H1 (cell line): ENCODE data around the gene RSBN1. TPM values are rescaled to one million over a fixed set of nuclear protein-coding genes. Genes with fewer than 3 reads are reported as not detected.

Experiments used
- CTCF ChIA-PET: fragments of 300-600 bp; sonication (Branson Sonifier 250); formaldehyde crosslinking; loops from one replicate; lab custom pipeline; 2021; ENCODE audit not compliant: partially characterized antibody; lab: Charles Lee
- POLR2A ChIA-PET: fragments of 300-600 bp; sonication (Branson Sonifier 250); formaldehyde crosslinking; loops from one replicate; lab custom pipeline; 2021; ENCODE audit warnings: inconsistent platforms; ENCODE audit not compliant: partially characterized antibody; lab: Charles Lee
- DNase-seq, 2 experiments: peaks; one replicate each; pipeline versions ENCODE4 v3.0.0 to v3.0.0-alpha.2; 2010 to 2022; ENCODE audit warnings: low spot score in 2 of 2, low read depth in 1 of 2, mixed read lengths in 1 of 2
- FAIRE-seq: peaks from 2 replicates; lab custom pipeline; 2011; peaks lifted over from hg19 to GRCh38; lab: Jason Lieb, UNC
- H2AFZ ChIP-seq: 2 replicates; pipeline ENCODE4 v1.8.1; 2012; ENCODE audit warnings: low read length, inconsistent platforms
- H2AK5ac ChIP-seq: 2 replicates; pipeline ENCODE4 v1.6.1; 2013; ENCODE audit warnings: low read depth, low read length
- H2BK120ac ChIP-seq: replicated peaks from 2 replicates; pipeline ENCODE3; 2013; ENCODE audit warnings: low read depth, low read length, inconsistent platforms
- H2BK12ac ChIP-seq: 2 replicates; pipeline ENCODE4 v1.6.1; 2013; ENCODE audit warnings: low read depth, low read length
- H2BK15ac ChIP-seq: 2 replicates; pipeline ENCODE4 v1.6.1; 2013; ENCODE audit warnings: low read length
- H2BK20ac ChIP-seq: 2 replicates; pipeline ENCODE4 v1.6.1; 2013; ENCODE audit warnings: low read length
- H2BK5ac ChIP-seq: 2 replicates; pipeline ENCODE4 v1.6.1; 2013; ENCODE audit warnings: low read depth, low read length
- H3K14ac ChIP-seq: 2 replicates; pipeline ENCODE4 v1.6.1; 2013; ENCODE audit warnings: inconsistent platforms; ENCODE audit not compliant: insufficient read length
- H3K18ac ChIP-seq: 2 replicates; pipeline ENCODE4 v1.6.1; 2013; ENCODE audit warnings: low read length; ENCODE audit errors: extremely low read depth
- H3K23ac ChIP-seq: 2 replicates; pipeline ENCODE4 v1.6.1; 2013; ENCODE audit warnings: inconsistent platforms; ENCODE audit not compliant: insufficient read length
- H3K23me2 ChIP-seq: 2 replicates; pipeline ENCODE4 v1.6.1; 2013; ENCODE audit warnings: low read depth, low read length
- H3K27ac ChIP-seq: 2 replicates; pipeline ENCODE4 v1.6.1; 2011; ENCODE audit warnings: low read depth, low read length, inconsistent platforms
- H3K27me3 ChIP-seq, 4 experiments: replicated peaks in 1 of 4; 1 replicate in 1 of 4; 2 replicates in 3 of 4; pipeline versions ENCODE4 v1.6.1 to v1.8.1; 2011 to 2013; ENCODE audit warnings: low read length in 3 of 4, mild to moderate bottlenecking in 3 of 4, inconsistent platforms in 2 of 4, mixed read lengths in 2 of 4, moderate library complexity in 1 of 4; ENCODE audit not compliant: control insufficient read depth in 3 of 4, insufficient read depth in 3 of 4; ENCODE audit errors: extremely low read depth in 1 of 4
- H3K36me3 ChIP-seq, 4 experiments: 2 replicates each; pipeline versions ENCODE4 v1.6.1 to v1.8.1; 2011 to 2013; ENCODE audit warnings: mild to moderate bottlenecking in 4 of 4, low read length in 3 of 4, moderate library complexity in 2 of 4, control low read depth in 1 of 4, inconsistent platforms in 1 of 4; ENCODE audit not compliant: insufficient read depth in 4 of 4, control insufficient read depth in 2 of 4
- H3K4ac ChIP-seq: replicated peaks from 2 replicates; pipeline ENCODE3; 2013; ENCODE audit warnings: low read length, low read depth, mixed read lengths, inconsistent platforms; ENCODE audit not compliant: insufficient read length
- H3K4me1 ChIP-seq, 4 experiments: replicated peaks in 1 of 4; 1 replicate in 1 of 4; 2 replicates in 3 of 4; pipeline versions ENCODE4 v1.6.1 to v1.8.1; 2011 to 2013; ENCODE audit warnings: low read length in 3 of 4, inconsistent platforms in 2 of 4, mixed read lengths in 1 of 4; ENCODE audit not compliant: insufficient read depth in 4 of 4, control insufficient read depth in 3 of 4
- H3K4me2 ChIP-seq, 2 experiments: 2 replicates each; pipeline versions ENCODE4 v1.6.1 to v1.8.1; 2011 to 2013; ENCODE audit warnings: low read depth in 2 of 2, low read length in 2 of 2, control low read depth in 1 of 2, inconsistent platforms in 1 of 2, mild to moderate bottlenecking in 1 of 2; ENCODE audit not compliant: insufficient read depth in 1 of 2
- H3K4me3 ChIP-seq, 4 experiments: fragments of 200-600, 300-600 bp in 1 of 4; sonication (generic), shearing (Covaris generic), sonication (Bioruptor Twin) in 1 of 4; 2 replicates each; pipeline versions ENCODE4 v1.5.1 to v1.8.1; 2011 to 2016; ENCODE audit warnings: low read length in 4 of 4, low read depth in 3 of 4, control low read depth in 2 of 4, inconsistent platforms in 2 of 4, mild to moderate bottlenecking in 2 of 4, mixed read lengths in 1 of 4, moderate library complexity in 1 of 4; ENCODE audit not compliant: insufficient read depth in 2 of 4; ENCODE audit errors: extremely low read depth in 1 of 4
- H3K56ac ChIP-seq: replicated peaks from 2 replicates; pipeline ENCODE3; 2013; ENCODE audit warnings: low read depth, mild to moderate bottlenecking, mixed read lengths, low read length, inconsistent platforms; ENCODE audit not compliant: insufficient read length
- H3K79me1 ChIP-seq: 2 replicates; pipeline ENCODE4 v1.6.1; 2013; ENCODE audit warnings: low read depth, low read length, control low read depth
- H3K79me2 ChIP-seq, 2 experiments: 2 replicates each; pipeline versions ENCODE4 v1.6.1 to v1.8.1; 2012 to 2013; ENCODE audit warnings: low read length in 2 of 2, mild to moderate bottlenecking in 2 of 2, inconsistent platforms in 1 of 2; ENCODE audit not compliant: insufficient read depth in 2 of 2, control insufficient read depth in 1 of 2
- H3K9ac ChIP-seq, 4 experiments: replicated peaks in 1 of 4; 1 replicate in 1 of 4; 2 replicates in 3 of 4; pipeline versions ENCODE4 v1.6.1 to v1.8.1; 2011 to 2013; ENCODE audit warnings: low read depth in 3 of 4, low read length in 3 of 4, control low read depth in 2 of 4, mild to moderate bottlenecking in 2 of 4, moderate library complexity in 2 of 4, inconsistent platforms in 1 of 4; ENCODE audit errors: extremely low read depth in 1 of 4
- H3K9me3 ChIP-seq, 2 experiments: 2 replicates each; pipeline versions ENCODE4 v1.6.1 to v1.8.1; 2012 to 2013; ENCODE audit warnings: mild to moderate bottlenecking in 2 of 2, moderate library complexity in 2 of 2, control low read depth in 1 of 2, inconsistent platforms in 1 of 2, low read depth in 1 of 2, low read length in 1 of 2, mixed read lengths in 1 of 2; ENCODE audit not compliant: insufficient read depth in 2 of 2
- H4K20me1 ChIP-seq, 2 experiments: replicated peaks in 1 of 2; 2 replicates each; pipeline versions ENCODE3 to v1.8.1; 2011 to 2013; ENCODE audit warnings: inconsistent platforms in 2 of 2, low read length in 2 of 2, mild to moderate bottlenecking in 1 of 2; ENCODE audit not compliant: insufficient read depth in 2 of 2, control insufficient read depth in 1 of 2
- H4K5ac ChIP-seq: 2 replicates; pipeline ENCODE4 v1.6.1; 2013; ENCODE audit warnings: low read length, low read depth, mixed read lengths, inconsistent platforms; ENCODE audit not compliant: insufficient read length
- H4K8ac ChIP-seq: 2 replicates; pipeline ENCODE4 v1.8.0; 2013; ENCODE audit warnings: mild to moderate bottlenecking, moderate library complexity, low read length, inconsistent platforms; ENCODE audit not compliant: insufficient read depth; ENCODE audit errors: extremely low read depth
- H4K91ac ChIP-seq: replicated peaks from 2 replicates; pipeline ENCODE3; 2013; ENCODE audit warnings: low read length, mixed read lengths, inconsistent platforms; ENCODE audit not compliant: insufficient read length
- BACH1 ChIP-seq: IDR thresholded peaks from 2 replicates; pipeline ENCODE4 v1.6.1; 2012; ENCODE audit warnings: low read length, improper control_type of control experiment
- KDM1A ChIP-seq: fragments of 200-600, 300-600 bp; sonication (generic); IDR thresholded peaks from 2 replicates; pipeline ENCODE4 v1.7.1; 2016; ENCODE audit warnings: mild to moderate bottlenecking, low read length, borderline replicate concordance
- RFX5 ChIP-seq: IDR thresholded peaks from 2 replicates; pipeline ENCODE4 v1.6.1; 2011; ENCODE audit warnings: low read depth, low read length, improper control_type of control experiment, borderline replicate concordance
- TAF1 ChIP-seq: IDR thresholded peaks from 2 replicates; pipeline ENCODE4 v1.6.1; 2011; ENCODE audit warnings: mild to moderate bottlenecking, low read depth, low read length
- WGBS, 2 experiments: shearing (Covaris generic) in 1 of 2; methylation state at CpG; one replicate each; pipeline versions ENCODE4 v1.1.6 to v1.1.7; 2013 to 2015; ENCODE audit warnings: low lambda C conversion rate in 2 of 2, mixed read lengths in 2 of 2, inconsistent platforms in 1 of 2, low coverage in 1 of 2, missing lambda C conversion rate in 1 of 2; ENCODE audit not compliant: insufficient replicate concordance in 2 of 2, insufficient coverage in 1 of 2, insufficient read length in 1 of 2; ENCODE audit errors: extremely low coverage in 1 of 2, missing lambda C conversion rate in 1 of 2; 5-methylcytosine and 5-hydroxymethylcytosine counted together
- polyA plus RNA-seq, 7 experiments: library from polyadenylated mRNA; depleted of rRNA in 3 of 7; stranded (reverse) in 5 of 7; unstranded in 2 of 7; fragments of >200 nt in 5 of 7; fragments of 200-250 nt in 2 of 7; gene quantifications; 1 replicate in 5 of 7; 2 replicates in 1 of 7; 4 replicates in 1 of 7; pipeline versions ENCODE4 v1.2.1 to v1.2.3, GENCODE V29; 2011 to 2013; ENCODE audit warnings: missing spikeins in 2 of 7, mixed read lengths in 2 of 7
- total RNA-seq: library from RNA; stranded (reverse); fragmentation: NEBNext Ultra II Directional; extraction: Animal tissue kit (Norgen Biotek cat#: 25700); gene quantifications from 2 replicates; pipeline ENCODE4 v1.2.1, GENCODE V29; 2021

The RSBN1 gene
- total and polyA plus RNA-seq, 2 of the 8 experiments (the other 6 are each of a cell fraction or from before 2014, with no cell fraction given): 4.2 to 17.6 TPM

DNA sequence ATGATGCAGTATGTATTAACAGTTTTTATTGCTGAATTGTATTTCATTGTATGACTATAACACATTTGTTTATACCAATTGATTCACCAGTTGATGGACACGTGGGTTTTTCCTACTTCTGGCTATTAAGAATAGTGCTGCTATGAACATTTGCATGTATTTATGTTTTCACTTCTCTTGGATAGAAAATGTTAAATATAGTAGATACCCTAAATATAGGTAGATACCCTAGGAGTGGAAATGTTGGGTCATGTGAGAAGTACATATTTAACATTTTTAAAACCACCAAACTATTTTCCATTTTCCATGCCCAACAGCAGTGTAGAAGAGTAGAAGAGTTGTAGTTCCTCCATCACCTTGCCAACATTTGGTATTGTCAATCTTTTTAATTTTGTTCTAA, 60.8 kb downstream of the RSBN1 start:
- no peak for DNase-seq
- no peak overlapping the region for H2AFZ ChIP-seq
- FAIRE-seq: no peak
- 88% methylated on average over 1 of the region's 1 CpG; no CpG with 5 or more reads in 1 of the 2 experiments for WGBS, 2 experiments
- no peak overlapping the region for H3K14ac ChIP-seq
- no peak overlapping the region for H2BK20ac ChIP-seq
- H3K27me3 ChIP-seq: no peaks in the 10 kb centered on the region
- H2BK15ac ChIP-seq: no peak overlapping the region
- no peak overlapping the region for H3K4me2 ChIP-seq
- TF ChIP-seq TAF1 (no peak), BACH1 (no peak), KDM1A (no peak), RFX5 (no peak)
- H2BK5ac ChIP-seq: no peak overlapping the region
- H2BK120ac ChIP-seq: no peak overlapping the region
- H4K8ac ChIP-seq: no peak overlapping the region
- H2AK5ac ChIP-seq: no peak overlapping the region
- H3K9me3 ChIP-seq: no peaks in the 10 kb centered on the region
- H3K79me1 ChIP-seq: no peaks in the 10 kb centered on the region
- peaks cover 0 to 17% (median 1%) of the 10 kb centered on the region in 4 experiments; a peak in 1 of 8 replicates for H3K36me3 ChIP-seq
- ChIA-PET POLR2A (no interaction called here), CTCF (no interaction called here)
- H3K23ac ChIP-seq: no peak overlapping the region
- no peak overlapping the region for H3K56ac ChIP-seq
- H3K4me1 ChIP-seq: no peaks in the 10 kb centered on the region
- H4K91ac ChIP-seq: no peak overlapping the region
- no peak overlapping the region for H3K27ac ChIP-seq
- no peak overlapping the region for H3K4me3 ChIP-seq
- peaks cover 0 to 2% of the 10 kb centered on the region in 2 experiments for H4K20me1 ChIP-seq
- no peaks in the 10 kb centered on the region for H3K79me2 ChIP-seq
- H3K4ac ChIP-seq: no peak overlapping the region
- no peaks in the 10 kb centered on the region for H3K23me2 ChIP-seq
- no peak overlapping the region for H3K9ac ChIP-seq
- H4K5ac ChIP-seq: no peak overlapping the region
- no peak overlapping the region for H3K18ac ChIP-seq
- no peak overlapping the region for H2BK12ac ChIP-seq
